Hematopoietic multipotent progenitor cell treated with erythropoietin and hydrocortisone succinate and interleukin-3 and kit ligand, for 6 days (in vitro differentiated cells): ENCODE data around the gene ZNF407.
A peak's percentile ranks its signal among the peaks of the same experiment; 100 is the strongest.
"Not testable (repeated sequence)": the region's sequence is repeated elsewhere in the genome, so short reads cannot be mapped to it uniquely, and the experiment has no call there.

Experiments
- DNase-seq: peaks from one replicate; pipeline ENCODE4 v3.0.0-alpha.2; 2015

Gene ZNF407

GRCh38 chr18:74942319-74942910 is 344.7 kb downstream of the ZNF407 start:
- DNase-seq, result no peak

- no peak for DNase-seq
Observed at GRCh38 chr18:74944676-74945075, 347.0 kb downstream of the ZNF407 start.

- DNase-seq, result no peak
Observed at GRCh38 chr18:74945774-74946545, 348.3 kb downstream of the ZNF407 start.

- no peak for DNase-seq
Observed at GRCh38 chr18:74946646-74947375, 349.1 kb downstream of the ZNF407 start.

- no peak for DNase-seq
Observed at GRCh38 chr18:74947417-74947816, 349.7 kb downstream of the ZNF407 start.

GRCh38 chr18:74947875-74948274 is 350.2 kb downstream of the ZNF407 start:
- no peak for DNase-seq

GRCh38 chr18:74949611-74950010 is 351.9 kb downstream of the ZNF407 start:
- DNase-seq, result no peak

- DNase-seq, result no peak
Observed at GRCh38 chr18:74950479-74950878, 352.8 kb downstream of the ZNF407 start.

GRCh38 chr18:74951165-74951760 is 353.6 kb downstream of the ZNF407 start:
- no peak for DNase-seq

- DNase-seq, result no peak
Observed at GRCh38 chr18:74957588-74958224, 360.0 kb downstream of the ZNF407 start.

GRCh38 chr18:74959216-74959615 is 361.5 kb downstream of the ZNF407 start:
- DNase-seq, result no peak

GRCh38 chr18:74961596-74961995 is 363.9 kb downstream of the ZNF407 start:
- no peak for DNase-seq

GRCh38 chr18:74963820-74964446 is 366.3 kb downstream of the ZNF407 start:
- DNase-seq, result peak; percentile 82

GRCh38 chr18:74965682-74966081 is 368.0 kb downstream of the ZNF407 start:
- no peak for DNase-seq

GRCh38 chr18:74967438-74967837 is 369.8 kb downstream of the ZNF407 start:
- DNase-seq, result no peak

GRCh38 chr18:74967979-74968378 is 370.3 kb downstream of the ZNF407 start:
- DNase-seq, result no peak

GRCh38 chr18:74971358-74971757 is 373.7 kb downstream of the ZNF407 start:
- DNase-seq, result not testable (repeated sequence)

- not testable (repeated sequence) for DNase-seq
Observed at GRCh38 chr18:74971776-74972175, 374.1 kb downstream of the ZNF407 start.

GRCh38 chr18:74972354-74972753 is 374.7 kb downstream of the ZNF407 start:
- DNase-seq, result no peak

- no peak for DNase-seq
Observed at GRCh38 chr18:74975001-74975400, 377.3 kb downstream of the ZNF407 start.

GRCh38 chr18:74976331-74976909 is 378.8 kb downstream of the ZNF407 start:
- no peak for DNase-seq

GRCh38 chr18:74977041-74977440 is 379.4 kb downstream of the ZNF407 start:
- DNase-seq, result no peak
